Measurements from ENCODE around the gene MYO7A. TPM values are rescaled to one million over a fixed set of nuclear protein-coding genes. Genes with fewer than 3 reads are reported as not detected.

MYO7A gene
- polyA plus RNA-seq, 1 donor (not counting 4 experiments of a cell fraction or from before 2014, with no cell fraction given), result 0.75 TPM

GRCh38 chr11:77108436-77108835 lies 19.6 kb upstream of the MYO7A start:
- Histone ChIP-seq H3K79me2 (ENCODE audit: control insufficient read depth, insufficient read depth, low read length) (no peaks in the 10 kb centered on the region), H3K4me1 (ENCODE audit: control insufficient read depth, extremely low read depth, insufficient read depth, low read length) (no peaks in the 10 kb centered on the region), H3K9me1 (ENCODE audit: control insufficient read depth, extremely low read depth, insufficient read depth, low read length) (no peaks in the 10 kb centered on the region), H3K27ac (ENCODE audit: control insufficient read depth, insufficient read depth, low read length) (no peak overlapping the region), H2AFZ (ENCODE audit: control insufficient read depth, low read length) (no peak overlapping the region), H3K27me3 (ENCODE audit: control insufficient read depth, extremely low read depth, insufficient read depth, low read length) (peaks cover 3% of the 10 kb centered on the region), H4K20me1 (ENCODE audit: control insufficient read depth, extremely low read depth, insufficient read depth, low read length) (no peaks in the 10 kb centered on the region), H3K4me2 (ENCODE audit: control insufficient read depth, extremely low read depth, insufficient read depth, low read depth, low read length) (no peak overlapping the region), H3K4me3 (ENCODE audit: control insufficient read depth in 2 of 3, extremely low read depth in 1 of 3, insufficient read depth in 2 of 3, low read depth in 1 of 3, low read length in 3 of 3) (no peak overlapping the region), H3K9ac (ENCODE audit: control insufficient read depth, extremely low read depth, insufficient read depth, low read length) (no peak overlapping the region), H3K9me3 (ENCODE audit: control insufficient read depth, low read depth, low read length) (no peaks in the 10 kb centered on the region), H3K36me3 (ENCODE audit: control insufficient read depth in 2 of 2, extremely low read depth in 1 of 2, insufficient read depth in 2 of 2, low read length in 2 of 2) (no peaks in the 10 kb centered on the region)
- FAIRE-seq (no peak), DNase-seq (ENCODE audit: low read depth, low spot score) (no peak)
- dilution Hi-C loops (cut with MboI; ENCODE audit: extremely low pct_ligation_motif_present, low sequenced_read_pairs), result no loop called here
- TF ChIP-seq CTCF (optimal IDR thresholded peaks at IDR 0.05 in 1 of 3, IDR thresholded peaks at IDR 0.05 in 1 of 3, conservative IDR thresholded peaks at IDR 0.05 in 1 of 3; ENCODE audit: extremely low read depth in 1 of 3, insufficient read depth in 2 of 3, low read length in 3 of 3) (no peak), EZH2 (IDR thresholded peaks at IDR 0.05; ENCODE audit: low read length) (no peak)

- no peak overlapping the region for H3K4me2 ChIP-seq (ENCODE audit: control insufficient read depth, extremely low read depth, insufficient read depth, low read depth, low read length)
- no peak for TF ChIP-seq EZH2 (IDR thresholded peaks at IDR 0.05; ENCODE audit: low read length)
- no peak for TF ChIP-seq CTCF (optimal IDR thresholded peaks at IDR 0.05 in 1 of 3, IDR thresholded peaks at IDR 0.05 in 1 of 3, conservative IDR thresholded peaks at IDR 0.05 in 1 of 3; ENCODE audit: extremely low read depth in 1 of 3, insufficient read depth in 2 of 3, low read length in 3 of 3)
- no peaks in the 10 kb centered on the region for H3K79me2 ChIP-seq (ENCODE audit: control insufficient read depth, insufficient read depth, low read length)
- no peaks in the 10 kb centered on the region for H3K9me3 ChIP-seq (ENCODE audit: control insufficient read depth, low read depth, low read length)
- H3K9me1 ChIP-seq (ENCODE audit: control insufficient read depth, extremely low read depth, insufficient read depth, low read length), result no peaks in the 10 kb centered on the region
- H4K20me1 ChIP-seq (ENCODE audit: control insufficient read depth, extremely low read depth, insufficient read depth, low read length), result no peaks in the 10 kb centered on the region
- no peak for DNase-seq (ENCODE audit: low read depth, low spot score)
- H3K27ac ChIP-seq (ENCODE audit: control insufficient read depth, insufficient read depth, low read length), result no peak overlapping the region
- dilution Hi-C loops (cut with MboI; ENCODE audit: extremely low pct_ligation_motif_present, low sequenced_read_pairs), result no loop called here
- H3K4me3 ChIP-seq (ENCODE audit: control insufficient read depth in 2 of 3, extremely low read depth in 1 of 3, insufficient read depth in 2 of 3, low read depth in 1 of 3, low read length in 3 of 3), result no peak overlapping the region
- no peak overlapping the region for H2AFZ ChIP-seq (ENCODE audit: control insufficient read depth, low read length)
- no peak overlapping the region for H3K9ac ChIP-seq (ENCODE audit: control insufficient read depth, extremely low read depth, insufficient read depth, low read length)
- H3K4me1 ChIP-seq (ENCODE audit: control insufficient read depth, extremely low read depth, insufficient read depth, low read length), result no peaks in the 10 kb centered on the region
- no peak for FAIRE-seq
- H3K27me3 ChIP-seq (ENCODE audit: control insufficient read depth, extremely low read depth, insufficient read depth, low read length), result peaks cover 3% of the 10 kb centered on the region
- no peaks in the 10 kb centered on the region for H3K36me3 ChIP-seq (ENCODE audit: control insufficient read depth in 2 of 2, extremely low read depth in 1 of 2, insufficient read depth in 2 of 2, low read length in 2 of 2)
Observed at GRCh38 chr11:77109236-77110019, 18.6 kb upstream of the MYO7A start.

Measured in keratinocyte (primary cell).